Measurements from ENCODE around the gene NCOR1. TPM values are rescaled to one million over a fixed set of nuclear protein-coding genes. Genes with fewer than 3 reads are reported as not detected.

The NCOR1 gene
- total and polyA plus RNA-seq, 2 of the 13 experiments (the other 11 are each of a cell fraction or from before 2014, with no cell fraction given), result 57.0 to 71.7 TPM

GRCh38 chr17:16215273-16215964 is at the start of gene NCOR1 (continued):
- TF ChIP-seq ZZZ3 (CRISPR knock-in tag; IDR thresholded peaks at IDR 0.05; ENCODE audit: borderline replicate concordance) (peak; percentile 94), ZBTB14 (CRISPR knock-in tag; IDR thresholded peaks at IDR 0.05) (no peak), MBNL3 (CRISPR knock-in tag; conservative IDR thresholded peaks at IDR 0.05) (no peak), AKNA (CRISPR knock-in tag; IDR thresholded peaks at IDR 0.05; ENCODE audit: borderline replicate concordance) (no peak), NBN (conservative IDR thresholded peaks at IDR 0.05) (no peak), ZNF256 (CRISPR knock-in tag; conservative IDR thresholded peaks at IDR 0.05) (no peak), SRSF4 (IDR thresholded peaks at IDR 0.05; ENCODE audit: low read depth, low read length, poor library complexity, severe bottlenecking) (no peak), TAF15 (IDR thresholded peaks at IDR 0.05; ENCODE audit: low read depth, low read length, poor library complexity, severe bottlenecking) (peak; percentile 85), NR2C2 (CRISPR knock-in tag; IDR thresholded peaks at IDR 0.05; ENCODE audit: borderline replicate concordance) (peak; percentile 62; the same call in 1 of the 2 replicates), ZNF576 (CRISPR knock-in tag; IDR thresholded peaks at IDR 0.05) (no peak), ZNF180 (CRISPR knock-in tag; IDR thresholded peaks at IDR 0.05; ENCODE audit: borderline replicate concordance, low read depth) (no peak), ZBTB21 (CRISPR knock-in tag; IDR thresholded peaks at IDR 0.05) (0 out of 2 replicates have a peak, but pooled peaks have one; percentile 25), TARDBP (CRISPR knock-in tag; IDR thresholded peaks at IDR 0.05) (no peak; the same call in 1 of the 2 replicates), MXI1 (IDR thresholded peaks at IDR 0.05; ENCODE audit: borderline replicate concordance, low read depth, low read length) (peak; percentile 42; the same call in 1 of the 3 replicates), TOE1 (CRISPR knock-in tag; IDR thresholded peaks at IDR 0.05) (no peak; the same call in 1 of the 2 replicates), ZNF343 (CRISPR knock-in tag; IDR thresholded peaks at IDR 0.05) (no peak), ATF2 (CRISPR knock-in tag; IDR thresholded peaks at IDR 0.05) (no peak; the same call in 1 of the 2 replicates), ZMAT5 (CRISPR knock-in tag; IDR thresholded peaks at IDR 0.05; ENCODE audit: borderline replicate concordance, low read depth) (no peak), ZNF326 (CRISPR knock-in tag; IDR thresholded peaks at IDR 0.05; ENCODE audit: borderline replicate concordance) (no peak), TBL1XR1 (IDR thresholded peaks at IDR 0.05; ENCODE audit: borderline replicate concordance, low read length, partially characterized antibody) (no peak)
